ENCODE measurements around the gene ZDHHC7.
"Not testable (repeated sequence)": the region's sequence is repeated elsewhere in the genome, so short reads cannot be mapped to it uniquely, and the experiment has no call there.

Gene ZDHHC7

GRCh38 chr16:84955427-84955826 is 55.9 kb downstream of the ZDHHC7 start:
- H3K4me1 Mint-ChIP-seq: peaks cover 7% of the 10 kb centered on the region
- H3K4me3 Mint-ChIP-seq: no peak overlapping the region
- ATAC-seq (no peak), DNase-seq (ENCODE audit: low spot score in 2 of 2) (no peak)
- H3K36me3 Mint-ChIP-seq: no peaks in the 10 kb centered on the region
- no peaks in the 10 kb centered on the region for H3K9me3 Mint-ChIP-seq
- no peak overlapping the region for H3K27ac Mint-ChIP-seq

DNA sequence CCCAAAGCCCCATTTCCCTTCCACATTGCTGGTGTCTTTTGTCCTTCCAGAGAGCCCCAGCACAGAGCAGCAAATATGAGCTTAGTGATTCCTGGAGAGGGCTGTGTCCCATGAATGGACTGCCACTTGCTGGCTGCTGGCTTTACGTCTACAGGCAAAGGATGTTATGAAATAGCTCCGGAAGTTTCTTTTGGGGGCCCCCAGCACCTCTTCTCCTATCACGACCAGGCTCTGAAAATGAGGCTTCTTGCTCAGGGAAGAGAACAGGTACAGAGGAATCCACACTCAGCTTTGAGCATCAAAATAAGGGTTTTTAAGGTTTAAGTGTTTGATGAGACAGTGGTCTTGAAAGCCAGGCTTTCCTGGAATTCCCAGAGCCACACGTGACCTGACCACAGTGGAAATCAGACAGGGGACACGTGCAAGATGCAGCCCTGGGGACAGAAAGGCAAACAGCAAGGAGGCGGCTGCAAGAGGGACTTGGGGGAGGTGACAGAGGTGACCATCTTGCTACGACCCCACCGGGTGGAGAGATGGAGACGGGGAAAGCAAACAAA is 58.1 kb downstream of the ZDHHC7 start:
- DNase-seq (ENCODE audit: low spot score in 2 of 2): no peak
- no peaks in the 10 kb centered on the region for H3K9me3 Mint-ChIP-seq
- no peak overlapping the region for H3K4me3 Mint-ChIP-seq
- no peak for ATAC-seq
- H3K4me1 Mint-ChIP-seq: peaks cover 7% of the 10 kb centered on the region
- no peak overlapping the region for H3K27ac Mint-ChIP-seq
- no peaks in the 10 kb centered on the region for H3K36me3 Mint-ChIP-seq

DNA sequence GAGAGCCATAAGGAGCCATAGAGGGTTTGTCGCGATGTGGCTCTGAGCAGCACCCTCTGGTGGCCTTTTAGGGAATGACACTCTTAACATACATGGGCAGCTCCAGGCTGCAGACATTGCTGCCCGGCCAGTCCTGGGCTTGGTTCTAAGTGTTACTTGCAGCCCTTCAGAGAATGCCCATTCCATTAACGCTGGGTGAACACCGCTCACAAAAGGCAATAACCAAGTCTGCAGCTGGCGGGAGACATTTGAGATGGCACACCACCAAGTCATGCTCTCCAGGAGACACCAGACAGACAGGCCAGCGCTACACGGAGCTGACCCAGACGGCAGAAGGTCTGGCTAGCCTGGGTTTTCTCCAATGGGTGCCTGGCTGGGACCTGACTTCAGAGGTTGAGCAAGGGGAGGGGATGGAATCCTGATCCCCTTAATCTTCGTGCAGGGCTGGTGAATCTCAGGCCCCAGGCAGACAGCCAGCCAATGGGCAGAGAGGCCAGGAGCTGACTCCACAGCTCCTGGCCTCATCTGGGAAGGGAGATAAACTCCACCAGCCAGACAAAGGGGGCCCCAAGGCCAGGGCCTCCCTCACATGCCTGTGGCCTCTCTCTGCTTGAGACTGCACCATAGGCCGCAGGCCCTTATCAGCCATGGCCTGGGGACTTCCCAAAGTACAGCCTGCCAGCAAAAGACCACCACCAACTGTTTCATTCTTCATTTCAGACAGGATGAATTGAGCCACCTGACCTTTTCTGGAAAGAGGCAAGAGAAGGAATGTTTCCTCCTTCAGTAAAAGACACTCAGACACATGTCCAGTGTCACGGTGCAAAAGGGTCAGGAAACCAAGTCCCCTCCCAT is 58.8 kb downstream of the ZDHHC7 start:
- DNase-seq (ENCODE audit: low spot score in 2 of 2): peak; percentile 60 to 82
- H3K27ac Mint-ChIP-seq: no peak overlapping the region
- H3K9me3 Mint-ChIP-seq: no peaks in the 10 kb centered on the region
- H3K36me3 Mint-ChIP-seq: no peaks in the 10 kb centered on the region
- peaks cover 7% of the 10 kb centered on the region for H3K4me1 Mint-ChIP-seq
- H3K4me3 Mint-ChIP-seq: no peak overlapping the region
- ATAC-seq: peak; percentile 83

- Mint-ChIP-seq H3K9me3 (no peaks in the 10 kb centered on the region), H3K4me1 (peaks cover 7% of the 10 kb centered on the region), H3K36me3 (no peaks in the 10 kb centered on the region), H3K27ac (no peak overlapping the region), H3K4me3 (no peak overlapping the region)
- peak; percentile 58 for ATAC-seq
- DNase-seq (ENCODE audit: low spot score in 2 of 2): peak in 1 of 2 donors; percentile 59
Measured at GRCh38 chr16:84950906-84951305, 60.4 kb downstream of the ZDHHC7 start.

- Mint-ChIP-seq H3K9me3 (no peaks in the 10 kb centered on the region), H3K4me3 (no peak overlapping the region), H3K36me3 (no peaks in the 10 kb centered on the region), H3K4me1 (peaks cover 7% of the 10 kb centered on the region), H3K27ac (no peak overlapping the region)
- ATAC-seq (no peak), DNase-seq (ENCODE audit: low spot score in 2 of 2) (no peak)
Measured at GRCh38 chr16:84949772-84950436, 61.4 kb downstream of the ZDHHC7 start.

- no peak for DNase-seq (ENCODE audit: low spot score in 2 of 2)
- Mint-ChIP-seq H3K27ac (no peak overlapping the region), H3K4me1 (peaks cover 7% of the 10 kb centered on the region), H3K36me3 (no peaks in the 10 kb centered on the region), H3K9me3 (no peaks in the 10 kb centered on the region), H3K4me3 (no peak overlapping the region)
- no peak for ATAC-seq
Measured at GRCh38 chr16:84948851-84949610, 62.3 kb downstream of the ZDHHC7 start.

- Mint-ChIP-seq H3K27ac (no peak overlapping the region), H3K9me3 (no peaks in the 10 kb centered on the region), H3K36me3 (no peaks in the 10 kb centered on the region), H3K4me3 (no peak overlapping the region), H3K4me1 (peaks cover 7% of the 10 kb centered on the region)
- DNase-seq (ENCODE audit: low spot score in 2 of 2): no peak
- peak; percentile 29 for ATAC-seq
Measured at GRCh38 chr16:84947996-84948850, 63.1 kb downstream of the ZDHHC7 start.

- no peak for DNase-seq (ENCODE audit: low spot score in 2 of 2)
- Mint-ChIP-seq H3K4me1 (peaks cover 7% of the 10 kb centered on the region), H3K4me3 (no peak overlapping the region), H3K9me3 (no peaks in the 10 kb centered on the region), H3K27ac (no peak overlapping the region), H3K36me3 (no peaks in the 10 kb centered on the region)
- no peak for ATAC-seq
Measured at GRCh38 chr16:84947022-84947421, 64.3 kb downstream of the ZDHHC7 start.

DNA sequence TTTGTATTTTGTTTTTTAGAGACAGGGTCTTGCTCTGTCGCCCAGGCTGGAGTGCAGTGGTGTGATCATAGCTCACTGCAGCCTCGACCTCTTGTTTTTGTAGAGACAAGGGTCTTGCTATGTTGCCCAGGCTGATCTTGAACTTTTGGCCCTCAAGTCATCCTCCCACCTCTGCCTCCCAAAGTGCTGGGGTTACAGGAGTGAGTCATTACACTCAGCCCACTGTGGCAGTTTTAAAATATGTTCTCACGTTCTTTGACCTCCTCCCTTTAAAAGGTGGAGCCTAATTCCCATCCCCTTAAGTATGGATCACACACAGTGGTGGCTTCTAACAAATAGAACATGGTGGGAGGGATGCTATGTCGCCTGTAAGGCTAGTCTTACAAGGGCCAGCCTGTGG is 67.7 kb downstream of the ZDHHC7 start:
- no peaks in the 10 kb centered on the region for H3K9me3 Mint-ChIP-seq
- no peak overlapping the region for H3K4me3 Mint-ChIP-seq

DNA sequence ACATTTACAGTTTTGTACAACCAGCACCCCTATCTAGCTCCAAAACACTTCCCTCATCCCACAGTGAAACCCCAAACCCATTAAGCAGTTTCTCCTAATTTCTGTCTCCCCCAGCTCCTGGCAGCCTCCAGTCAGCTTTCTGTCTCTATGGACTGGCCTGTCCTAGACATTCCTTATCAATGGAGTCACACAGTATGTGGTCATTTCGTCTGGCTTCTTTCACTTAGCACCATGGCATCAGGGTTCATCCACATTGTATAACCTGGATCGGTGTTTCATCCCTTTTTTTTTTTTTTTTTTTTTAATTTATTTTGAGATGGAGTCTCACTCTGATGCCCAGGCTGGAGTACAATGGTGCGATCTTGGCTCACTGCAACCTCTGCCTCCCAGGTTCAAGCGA is 68.5 kb downstream of the ZDHHC7 start:
- no peak for ATAC-seq
- Mint-ChIP-seq H3K36me3 (no peaks in the 10 kb centered on the region), H3K4me3 (no peak overlapping the region), H3K27ac (no peak overlapping the region), H3K9me3 (no peaks in the 10 kb centered on the region), H3K4me1 (no peaks in the 10 kb centered on the region)
- no peak for DNase-seq (ENCODE audit: low spot score in 2 of 2)

More for the DNA sequence above, 67.7 kb downstream of the ZDHHC7 start:
- no peak for ATAC-seq
- H3K36me3 Mint-ChIP-seq: no peaks in the 10 kb centered on the region
- no peak overlapping the region for H3K27ac Mint-ChIP-seq
- no peaks in the 10 kb centered on the region for H3K4me1 Mint-ChIP-seq
- DNase-seq (ENCODE audit: low spot score in 2 of 2): no peak

- Mint-ChIP-seq H3K4me3 (no peak overlapping the region), H3K9me3 (no peaks in the 10 kb centered on the region), H3K36me3 (no peaks in the 10 kb centered on the region), H3K27ac (no peak overlapping the region), H3K4me1 (no peaks in the 10 kb centered on the region)
- DNase-seq (ENCODE audit: low spot score in 2 of 2): no peak
- ATAC-seq: no peak
Measured at GRCh38 chr16:84941921-84942320, 69.4 kb downstream of the ZDHHC7 start.

DNA sequence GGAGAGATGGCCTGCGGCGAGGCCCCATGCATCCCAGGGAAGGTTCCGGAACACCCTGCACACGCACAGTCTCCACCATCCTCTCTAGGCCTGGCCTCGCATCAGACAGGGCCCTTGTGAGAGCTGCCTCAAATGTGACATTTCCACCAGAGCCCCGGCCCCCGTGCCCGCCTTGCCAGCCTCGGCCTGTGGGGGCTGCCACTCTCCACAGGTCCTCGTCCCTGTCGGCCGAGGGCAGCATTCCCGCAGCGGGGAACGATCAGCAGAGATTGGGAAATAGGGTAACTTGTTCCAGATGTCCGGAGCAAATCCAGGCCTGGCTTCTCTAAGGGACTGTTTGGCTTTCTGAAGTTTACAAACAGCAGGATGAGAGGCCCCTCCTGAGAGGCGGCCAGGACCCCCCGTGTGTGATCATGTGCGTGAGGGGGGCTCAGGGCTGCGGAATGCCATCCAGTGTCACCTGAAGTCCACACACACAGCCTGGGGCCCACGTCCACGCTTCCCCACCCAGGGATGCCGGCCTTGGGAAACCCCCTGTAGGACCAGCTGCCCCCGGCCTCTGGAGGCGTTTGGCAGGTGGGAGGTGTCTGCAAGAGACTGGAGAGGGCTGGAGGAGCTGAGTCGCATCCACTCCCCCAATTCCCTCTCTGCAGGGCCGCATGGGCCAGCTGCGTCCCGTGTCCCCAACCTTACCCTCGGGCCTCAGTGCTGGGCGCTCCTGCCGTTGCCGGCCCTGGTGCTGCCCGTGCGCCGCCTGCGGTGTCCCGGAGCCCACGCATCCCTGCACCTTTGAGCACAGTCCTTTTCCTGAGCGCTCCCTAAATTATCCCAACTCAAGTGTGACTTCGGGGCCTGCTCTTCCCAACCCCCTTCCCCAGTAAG is 70.4 kb downstream of the ZDHHC7 start:
- no peak overlapping the region for H3K4me3 Mint-ChIP-seq
- no peaks in the 10 kb centered on the region for H3K36me3 Mint-ChIP-seq
- H3K27ac Mint-ChIP-seq: no peak overlapping the region
- ATAC-seq: peak; percentile 21
- H3K9me3 Mint-ChIP-seq: no peaks in the 10 kb centered on the region
- H3K4me1 Mint-ChIP-seq: no peaks in the 10 kb centered on the region
- DNase-seq (ENCODE audit: low spot score in 2 of 2): no peak

- H3K4me3 Mint-ChIP-seq; H3K4me1 Mint-ChIP-seq; H3K27ac Mint-ChIP-seq; ATAC-seq; H3K9me3 Mint-ChIP-seq; H3K36me3 Mint-ChIP-seq; DNase-seq (ENCODE audit: low spot score in 2 of 2): not testable (repeated sequence)
Measured at GRCh38 chr16:84938616-84939015, 72.7 kb downstream of the ZDHHC7 start.
